NCI-H774 (cell line): ENCODE data around the gene UBE4B.

ENCODE experiments used
- DNase-seq: peaks from one replicate; lab custom pipeline; 2025; lab: John Stamatoyannopoulos, UW

UBE4B gene

DNA sequence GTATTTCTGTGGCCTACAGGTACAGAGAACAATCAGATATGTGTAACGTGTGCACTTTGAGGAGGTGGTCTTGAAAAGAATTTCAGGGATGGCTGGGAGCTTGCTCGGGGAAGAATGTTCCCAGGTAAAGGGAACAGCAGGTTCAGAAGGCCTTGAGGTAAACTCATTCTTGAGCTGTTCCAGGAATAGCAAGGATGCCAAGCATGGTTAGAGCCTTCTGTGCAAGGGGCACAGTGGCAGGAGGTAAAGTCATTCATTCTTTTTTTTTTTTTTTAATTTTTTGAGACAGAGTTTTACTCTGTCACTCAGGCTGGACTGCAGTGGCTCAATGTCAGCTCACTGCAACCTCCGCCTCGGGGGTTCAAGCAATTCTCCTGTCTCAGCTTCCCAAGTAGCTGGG lies 10.0 kb downstream of the UBE4B start:
- DNase-seq: no peak

DNA sequence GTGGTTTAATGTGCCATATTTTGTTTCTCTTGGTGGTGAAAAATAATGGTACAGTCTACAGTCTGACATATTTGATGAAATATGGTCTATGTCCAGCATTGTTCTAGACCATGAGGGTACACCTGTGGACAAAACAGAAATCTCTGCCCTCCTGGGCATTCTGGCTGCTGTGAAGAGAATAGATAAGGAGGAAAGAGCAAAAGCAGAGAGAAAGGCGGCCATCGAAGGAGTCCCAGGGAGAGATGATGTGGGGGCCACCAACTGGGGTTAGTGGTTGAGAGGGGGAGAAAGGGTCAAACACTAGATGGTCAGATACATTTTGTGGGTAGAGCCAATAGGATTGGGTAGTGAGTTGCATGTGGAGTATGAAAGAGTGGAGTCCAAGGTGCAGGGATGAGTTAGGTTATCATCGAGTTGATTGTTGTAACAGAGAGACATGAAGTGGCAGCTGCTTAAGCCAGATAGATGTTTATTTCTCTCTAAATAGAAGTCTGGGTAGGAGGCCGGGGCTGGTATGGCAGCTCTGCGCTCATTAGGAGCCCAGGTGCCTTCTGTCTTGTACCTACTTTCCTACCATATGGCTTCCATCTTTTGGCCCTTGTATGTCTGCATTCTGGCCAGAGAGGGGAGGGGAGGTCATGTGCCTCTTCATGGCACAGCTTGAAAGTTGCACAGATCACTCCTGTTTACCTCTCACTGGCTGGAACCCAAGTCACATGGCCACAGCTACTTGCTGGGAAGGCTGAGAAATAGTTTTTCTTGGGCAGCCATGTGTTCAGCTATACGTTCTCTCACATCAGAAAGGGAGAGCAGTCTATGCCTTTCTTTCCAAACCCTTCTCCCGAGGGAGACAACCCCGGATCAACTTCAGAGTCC lies 13.0 kb downstream of the UBE4B start:
- no peak for DNase-seq

DNA sequence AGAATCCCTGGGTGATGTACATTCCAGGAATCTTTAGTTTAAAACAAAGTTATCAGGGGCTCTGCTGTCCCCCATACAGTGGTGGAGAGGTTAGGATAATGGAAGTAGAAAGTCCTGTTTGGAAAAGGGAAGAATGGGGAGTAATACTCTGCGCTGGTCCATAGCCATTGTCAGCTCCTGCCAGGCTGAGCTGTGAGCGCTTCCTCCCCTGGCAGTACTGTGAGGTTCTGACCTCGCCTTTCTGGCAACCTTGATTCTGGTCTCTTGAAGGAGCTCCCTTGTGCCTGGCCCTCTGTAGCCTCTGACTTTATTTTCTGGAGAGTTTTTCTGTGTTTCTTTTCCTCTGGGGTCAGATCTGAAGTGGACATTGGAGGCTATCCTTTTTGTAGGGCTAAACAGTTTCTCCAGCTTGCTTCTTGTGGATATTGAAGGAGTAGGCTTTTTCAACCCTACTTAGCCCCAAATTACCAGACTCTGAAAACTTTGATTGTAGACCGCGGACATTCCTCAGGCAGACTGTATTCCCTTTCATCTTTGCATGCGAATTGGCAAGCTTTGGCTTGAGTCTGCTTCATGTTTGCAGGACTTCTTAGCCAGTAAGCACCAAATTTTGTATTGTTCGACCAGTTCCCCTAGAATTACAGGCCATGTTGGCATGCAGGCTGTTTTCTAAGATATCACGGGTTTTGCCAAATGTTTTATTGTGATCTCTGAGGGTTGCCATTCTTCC lies 13.8 kb downstream of the UBE4B start:
- no peak for DNase-seq

DNA sequence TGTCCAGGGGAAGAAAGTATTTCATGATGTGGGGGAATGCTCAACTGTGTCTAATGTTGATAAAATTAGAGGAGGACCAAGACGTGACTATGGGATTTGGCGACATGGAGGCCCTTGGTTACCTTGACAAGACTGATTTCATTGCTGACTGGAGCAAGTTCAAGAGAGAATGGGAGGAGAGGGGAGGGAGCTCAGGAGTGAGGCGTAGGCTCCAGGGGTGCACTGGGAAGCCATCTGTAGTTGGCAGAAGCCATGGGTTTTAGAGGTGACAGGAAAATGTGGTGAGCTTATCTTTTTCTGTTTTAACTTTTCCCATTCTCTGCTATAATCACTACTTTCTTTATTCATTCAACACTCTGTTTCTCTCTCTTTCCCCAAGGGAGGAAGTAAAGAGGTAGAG lies 15.8 kb downstream of the UBE4B start:
- no peak for DNase-seq

DNA sequence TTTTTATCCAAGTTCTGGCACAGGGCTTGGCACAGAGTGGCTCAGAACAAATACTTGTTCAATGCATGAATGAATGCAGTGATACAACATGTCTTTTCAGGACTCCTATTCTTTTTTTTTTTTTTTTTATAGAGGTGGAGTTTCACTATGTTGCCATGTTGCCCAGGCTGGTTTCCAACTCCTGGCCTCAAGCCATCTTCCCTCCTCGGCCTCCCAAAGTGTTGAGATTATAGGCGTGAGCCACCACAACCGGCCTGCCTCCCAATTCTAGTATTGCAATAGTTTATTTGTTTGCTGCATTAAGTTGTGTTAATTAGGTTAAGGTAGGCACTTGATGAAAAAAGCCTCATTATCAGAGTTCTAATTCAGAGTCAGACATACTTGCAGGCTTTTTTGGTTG lies 17.9 kb downstream of the UBE4B start:
- no peak for DNase-seq

DNA sequence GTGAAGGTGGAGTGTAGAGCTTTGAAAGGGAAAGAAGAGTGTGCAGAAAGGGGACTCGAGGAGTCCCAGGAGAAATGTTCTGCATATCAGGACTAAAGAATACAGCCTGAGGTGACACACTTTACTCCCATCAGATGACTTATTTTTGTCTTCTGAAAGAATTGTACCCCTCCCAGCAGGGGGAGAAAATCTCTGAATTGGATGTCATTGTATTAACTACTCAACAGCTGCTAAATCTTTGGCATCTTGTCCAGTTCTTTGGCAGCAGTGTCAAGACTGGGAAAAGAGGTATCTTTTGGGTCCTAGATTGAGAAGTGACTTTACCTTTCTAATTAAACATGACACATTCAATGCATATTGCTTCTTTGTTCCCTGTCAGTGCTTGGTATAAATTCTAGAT lies 18.9 kb downstream of the UBE4B start:
- DNase-seq: no peak

DNA sequence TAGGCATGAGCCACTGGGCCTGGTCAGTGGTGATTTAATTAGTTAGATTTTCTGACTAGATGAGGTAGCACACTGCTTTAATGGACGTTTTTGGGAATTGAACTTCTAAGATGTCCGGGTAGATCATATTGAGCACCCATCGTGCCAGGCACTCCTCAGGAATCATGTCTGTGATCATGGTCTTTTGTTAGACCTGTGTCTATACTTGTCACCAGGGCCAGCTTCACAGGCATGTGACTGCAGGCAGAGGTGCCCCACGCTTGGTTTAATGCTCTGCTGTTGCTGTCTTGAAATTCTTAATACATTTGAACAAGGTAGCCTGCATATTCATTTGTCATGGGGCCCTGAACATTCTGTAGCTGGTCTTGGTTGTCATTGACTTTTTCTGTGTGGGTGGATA lies 19.6 kb downstream of the UBE4B start:
- no peak for DNase-seq

DNA sequence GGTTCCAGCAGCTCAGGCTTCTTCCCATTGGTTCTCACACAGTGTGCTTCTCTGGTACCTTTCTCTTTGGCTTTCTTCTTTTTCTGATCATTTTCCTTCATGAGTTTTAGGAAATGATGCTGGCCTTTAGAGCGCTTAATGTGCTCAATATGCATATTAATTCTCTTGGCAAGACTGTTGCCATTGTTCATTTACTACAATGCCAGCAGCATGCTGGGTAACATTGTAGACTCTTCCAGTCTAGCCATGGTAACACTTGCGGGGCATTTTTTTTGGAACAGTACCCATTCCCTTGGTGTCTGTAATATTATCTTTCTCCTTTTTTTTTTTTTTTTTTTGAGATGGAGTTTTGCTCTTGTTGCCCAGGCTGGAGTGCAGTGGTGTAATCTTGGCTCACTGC lies 21.7 kb downstream of the UBE4B start:
- no peak for DNase-seq

DNA sequence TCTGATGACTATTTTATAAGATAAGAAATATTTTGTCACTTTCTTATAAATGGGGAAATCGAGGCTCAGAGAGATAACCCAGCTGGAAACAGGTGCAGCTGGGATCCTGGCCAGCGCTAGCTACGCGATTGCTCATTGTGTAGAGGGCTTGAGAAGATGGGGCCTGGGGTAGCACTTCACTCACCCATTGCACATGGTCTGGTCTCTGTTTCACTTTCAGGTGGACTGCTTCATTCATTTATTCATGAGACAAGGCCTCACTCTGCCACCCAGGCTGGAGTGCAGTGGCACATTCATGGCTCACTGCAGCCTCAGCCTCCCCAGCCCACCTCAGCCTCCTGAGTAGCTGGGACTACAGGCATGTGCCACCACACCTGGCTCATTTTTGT lies 23.8 kb downstream of the UBE4B start:
- peak; percentile 34 for DNase-seq

DNA sequence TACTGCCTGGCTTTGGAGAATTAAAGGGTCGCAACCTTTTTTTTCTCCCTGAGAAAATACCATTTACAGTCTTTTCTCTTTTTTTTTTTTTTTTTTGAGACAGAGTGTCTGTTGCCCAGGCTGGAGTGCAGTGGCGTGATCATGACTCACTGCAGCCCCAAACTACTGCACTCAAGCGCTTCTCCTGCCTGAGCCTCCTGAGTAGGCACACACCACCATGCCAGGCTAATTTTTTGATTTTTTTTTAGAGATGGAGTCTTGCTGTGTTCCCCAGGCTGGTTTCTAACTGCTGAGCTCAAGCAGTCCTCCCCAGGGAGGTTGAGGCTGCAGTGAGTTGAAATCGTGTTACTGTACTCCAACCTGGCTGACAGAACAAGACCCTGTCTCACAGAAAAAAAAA lies 24.6 kb downstream of the UBE4B start:
- no peak for DNase-seq

DNA sequence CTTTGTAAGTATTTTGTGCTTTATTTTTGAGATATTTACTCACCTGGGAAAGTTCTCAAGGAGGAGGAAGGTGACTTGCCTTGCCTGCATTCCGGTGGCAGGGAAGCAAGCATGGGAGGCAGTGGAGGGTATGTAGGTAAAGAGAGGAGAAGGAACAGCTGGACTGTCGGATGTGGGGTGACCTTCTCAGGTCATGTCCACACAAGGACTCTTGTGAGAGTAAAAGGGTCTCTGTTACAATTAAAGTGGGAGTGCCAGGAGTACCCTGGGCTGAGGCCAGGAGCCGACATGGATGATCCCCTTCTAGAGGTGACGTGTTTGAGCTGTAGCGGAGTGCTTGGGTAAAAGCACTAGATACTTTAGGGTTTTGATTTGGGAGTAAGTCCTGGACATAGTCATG lies 25.0 kb downstream of the UBE4B start:
- no peak for DNase-seq

DNA sequence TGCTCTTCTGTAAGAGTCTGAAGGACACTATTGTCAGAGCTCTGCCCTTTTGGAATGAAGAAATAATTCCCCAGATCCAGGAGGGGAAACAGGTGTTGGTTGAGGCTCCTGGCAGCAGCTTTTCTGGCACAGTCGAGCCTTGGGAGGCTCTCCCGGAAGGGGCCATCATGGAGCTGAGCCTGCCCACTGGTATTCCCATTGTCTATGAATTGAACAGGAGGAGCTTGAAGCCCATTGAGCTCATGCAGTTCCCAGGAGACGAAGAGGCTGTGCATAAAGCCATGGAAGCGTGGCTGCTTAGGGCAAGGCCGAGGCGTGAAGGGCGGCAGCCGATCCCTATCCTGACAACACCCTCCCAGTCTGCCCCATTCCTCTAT lies 26.6 kb downstream of the UBE4B start:
- DNase-seq: no peak

DNA sequence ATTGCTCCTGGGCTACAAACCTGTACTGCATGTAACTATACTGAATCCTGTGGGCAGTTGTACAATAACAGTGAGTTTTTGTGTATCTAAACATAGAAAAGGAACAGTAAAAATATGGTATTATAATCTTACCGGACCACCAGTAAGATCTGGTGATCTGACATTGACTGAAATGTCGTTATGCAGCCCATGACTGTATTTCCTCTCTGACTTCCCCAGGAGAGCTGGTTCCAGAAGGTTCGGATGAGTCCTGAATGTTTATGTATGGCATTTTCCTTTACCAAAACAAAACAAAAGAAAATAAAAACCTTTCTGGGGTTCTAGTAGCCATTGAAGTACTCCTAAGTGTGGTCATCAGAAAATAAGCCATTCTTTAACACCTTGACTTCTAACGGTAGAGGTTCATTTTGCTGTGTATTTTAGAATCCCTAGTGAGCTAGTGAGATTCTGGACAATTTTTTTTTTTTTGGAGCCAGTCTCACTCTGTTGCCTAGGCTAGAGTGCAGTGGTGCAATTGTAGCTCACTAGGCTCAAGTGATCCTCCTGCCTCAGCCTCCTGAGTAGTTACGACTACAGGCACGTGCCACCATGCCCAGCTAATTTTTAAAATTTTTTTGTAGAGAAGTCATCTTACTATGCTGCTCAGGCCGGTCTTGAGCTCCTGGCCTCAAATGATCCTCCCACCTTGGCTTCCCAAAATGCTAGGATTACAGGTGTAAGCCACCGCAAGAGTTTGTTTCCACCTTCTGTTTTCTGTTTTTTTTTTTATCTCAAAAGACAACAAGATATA lies 27.7 kb downstream of the UBE4B start:
- DNase-seq: no peak

DNA sequence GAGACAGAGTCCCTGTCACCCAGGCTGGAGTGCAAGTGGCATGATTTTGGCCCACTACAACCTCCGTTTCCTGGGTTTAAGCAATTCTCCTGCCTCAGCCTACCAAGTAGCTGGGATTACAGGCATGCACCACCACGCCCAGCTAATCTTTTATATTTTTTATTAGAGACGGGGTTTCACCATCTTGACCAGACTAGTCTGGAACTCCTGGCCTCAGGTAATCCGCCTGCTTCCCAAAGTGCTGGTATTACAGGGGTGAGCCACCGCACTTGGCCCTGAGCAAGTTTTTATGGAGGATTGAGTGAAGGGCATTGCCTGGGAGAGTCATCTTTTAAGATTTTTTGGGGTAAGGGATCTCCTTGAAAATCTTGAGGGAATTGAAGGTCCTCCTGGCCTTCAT lies 28.5 kb downstream of the UBE4B start:
- no peak for DNase-seq

DNA sequence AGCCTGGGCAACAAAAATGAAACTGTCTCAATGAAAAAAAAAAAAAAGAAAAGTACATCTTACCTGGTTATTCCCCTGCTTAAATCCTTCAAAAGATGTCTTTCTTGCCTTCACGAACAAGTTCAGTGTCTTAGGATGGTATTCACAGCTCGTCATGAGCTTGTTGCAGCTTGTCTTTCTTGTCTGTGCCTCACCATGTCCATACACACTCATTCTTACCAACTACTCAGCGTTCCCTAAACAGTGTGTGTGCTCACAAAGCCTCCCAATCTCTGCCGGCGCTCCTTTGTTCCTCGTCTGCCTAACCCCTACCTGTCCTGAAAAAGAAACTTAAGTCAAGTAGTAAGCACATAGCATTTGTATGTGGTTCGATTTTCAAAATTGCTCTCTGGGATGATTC lies 31.1 kb downstream of the UBE4B start:
- DNase-seq: no peak

DNA sequence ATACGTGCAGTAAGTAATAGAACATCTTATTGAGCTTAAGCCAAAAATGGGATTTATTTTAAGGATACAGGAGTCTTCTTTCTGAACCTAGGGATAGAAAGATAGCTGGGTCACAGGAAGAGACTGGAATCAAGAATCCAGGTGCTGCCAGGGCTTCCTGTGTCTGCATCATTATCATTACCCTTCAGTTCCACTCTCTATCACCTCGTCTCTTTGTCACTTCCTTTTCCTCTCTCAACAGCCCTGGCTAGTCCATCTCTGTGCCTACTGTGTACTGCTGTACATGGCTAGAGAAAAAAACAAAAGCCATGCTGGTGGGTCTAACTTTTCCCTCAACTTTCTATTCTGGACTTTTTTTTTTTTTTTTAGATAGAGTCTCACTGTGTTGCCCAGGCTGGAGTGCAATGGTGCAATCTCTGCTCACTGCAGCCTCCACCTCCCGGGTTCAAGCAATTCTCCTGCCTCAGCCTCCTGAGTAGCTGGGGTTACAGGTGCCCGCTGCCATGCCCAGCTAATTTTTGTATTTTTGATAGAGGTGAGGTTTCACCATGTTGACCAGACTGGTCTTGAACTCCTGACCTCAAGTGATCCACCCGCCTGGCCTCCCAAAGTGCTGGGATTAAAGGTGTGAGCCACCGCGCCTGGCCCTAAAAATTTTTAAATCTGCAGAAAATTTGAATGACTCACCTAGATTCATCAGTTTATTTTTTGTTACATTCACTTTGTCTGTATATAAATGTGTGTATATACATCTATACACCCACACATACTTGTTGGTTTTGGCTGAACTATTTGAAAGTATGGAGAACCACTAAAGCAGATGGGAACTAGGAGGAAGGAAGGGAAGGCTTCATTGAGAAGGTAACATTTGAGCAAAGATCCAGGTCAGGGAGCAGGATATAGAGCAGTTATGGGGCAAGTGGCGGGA lies 31.9 kb downstream of the UBE4B start:
- DNase-seq: no peak

DNA sequence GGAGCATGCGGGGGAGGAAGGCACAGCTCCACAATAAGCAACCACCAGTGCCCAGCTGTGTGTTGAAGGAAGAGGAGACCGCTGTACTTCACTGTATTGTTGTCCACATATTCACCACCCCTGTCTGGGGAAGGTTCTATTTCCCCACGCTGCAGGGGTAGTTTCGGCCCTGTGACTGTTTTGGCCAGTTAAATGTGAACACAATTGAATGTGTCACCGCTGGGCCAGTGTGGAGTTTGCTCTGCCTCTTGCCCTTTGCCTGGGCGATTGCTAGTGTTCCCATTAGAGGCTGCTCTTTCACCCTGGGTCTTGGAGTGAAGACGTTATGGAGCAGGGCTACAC lies 32.6 kb downstream of the UBE4B start:
- no peak for DNase-seq

DNA sequence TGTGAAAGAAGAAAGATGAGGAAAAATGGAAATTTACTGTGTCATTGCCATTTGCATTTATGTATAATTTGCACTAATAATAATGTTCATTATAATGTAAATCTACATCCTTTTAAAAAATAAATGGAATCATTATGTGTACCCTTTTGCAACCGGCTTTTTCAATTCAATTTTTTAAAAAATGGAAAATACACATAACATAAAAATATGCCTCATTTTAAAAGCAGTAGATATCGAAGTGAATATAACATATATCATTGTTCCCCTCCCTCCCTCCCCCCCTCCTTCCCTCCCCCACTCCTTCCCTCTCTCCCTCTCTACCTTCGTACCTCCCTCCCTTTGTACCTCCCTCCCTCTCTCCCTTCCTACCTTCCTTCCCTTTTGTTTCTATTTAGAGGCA lies 33.0 kb downstream of the UBE4B start:
- DNase-seq: no peak

DNA sequence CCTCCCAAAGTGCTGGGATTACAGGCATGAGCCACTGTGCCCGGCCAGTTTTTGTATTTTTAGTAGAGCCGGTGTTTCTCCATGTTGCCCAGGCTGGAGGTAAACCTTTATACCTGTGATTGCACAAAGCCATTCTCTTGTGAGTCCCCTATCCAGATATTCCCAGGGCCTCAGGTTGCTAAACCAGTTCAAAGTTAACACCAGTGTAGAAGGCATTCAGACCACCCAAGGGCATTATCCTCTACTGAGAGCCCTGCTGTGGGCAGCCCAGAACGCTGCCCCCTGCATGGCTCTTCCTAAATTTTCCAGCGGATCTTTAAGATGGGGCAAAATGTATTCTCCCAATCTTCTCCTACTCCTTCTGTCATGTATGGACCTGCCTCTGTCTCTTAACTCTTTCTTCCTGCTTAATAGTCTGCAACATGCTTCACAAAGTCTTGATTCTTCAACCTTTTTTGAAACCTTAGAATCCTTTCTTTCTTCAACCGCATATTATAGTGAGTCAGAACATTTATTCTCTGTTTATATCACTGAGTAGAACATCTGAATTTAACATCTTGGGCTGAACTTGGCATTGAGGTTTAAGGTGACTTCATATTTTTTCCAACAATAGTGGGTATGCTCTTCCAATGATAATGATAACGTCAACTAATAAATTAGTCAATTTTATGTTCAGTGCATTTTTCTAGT lies 36.0 kb downstream of the UBE4B start:
- no peak for DNase-seq

DNA sequence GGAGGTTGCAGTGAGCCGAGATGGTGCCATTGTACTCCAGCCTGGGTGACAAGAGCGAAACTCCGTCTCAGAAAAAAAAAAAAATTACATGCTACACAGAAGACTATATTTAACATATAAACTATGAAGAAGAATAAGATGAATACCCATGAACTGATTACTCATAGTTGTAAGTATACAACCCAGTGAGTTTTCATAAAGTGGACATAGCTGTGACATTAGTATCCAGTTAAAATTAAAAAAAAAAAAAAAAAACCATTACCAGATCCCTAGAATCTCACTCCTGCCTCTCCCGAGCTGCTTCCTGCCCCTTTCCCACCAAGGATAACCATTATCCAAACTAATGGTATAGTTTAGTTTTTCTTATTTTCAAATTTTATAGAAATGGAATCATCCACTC lies 37.4 kb downstream of the UBE4B start:
- no peak for DNase-seq

DNA sequence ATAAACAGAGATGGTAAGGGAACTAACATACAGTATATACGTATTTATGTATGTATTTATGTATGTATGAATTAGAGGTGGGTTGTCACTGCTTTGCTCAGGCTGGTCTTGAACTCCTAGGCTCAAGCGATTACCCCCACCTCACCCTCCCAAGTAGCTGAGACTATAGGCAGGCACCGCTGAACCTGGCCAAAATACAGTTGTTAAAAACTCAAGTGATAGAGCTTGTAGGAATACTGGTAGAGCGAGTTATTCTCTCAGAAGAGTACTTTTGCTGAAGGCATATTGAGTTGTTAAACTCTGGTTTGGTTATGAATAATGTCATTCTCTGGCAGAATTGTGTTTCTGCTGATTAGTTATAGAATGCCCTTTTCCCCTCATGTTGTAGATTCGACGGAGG lies 38.9 kb downstream of the UBE4B start:
- no peak for DNase-seq
